Measurements from ENCODE around the gene LAD1. TPM values are rescaled to one million over a fixed set of nuclear protein-coding genes. Genes with fewer than 3 reads are reported as not detected.
A peak's percentile ranks its signal among the peaks of the same experiment; 100 is the strongest.

LAD1 gene
- total RNA-seq, 1 donor from 2014 or later = 1.2 TPM

GRCh38 chr1:201436969-201437368 lies 37.8 kb upstream of the LAD1 start:
- Histone ChIP-seq H3K4me2 (ENCODE audit: low read length) (no peak overlapping the region), H3K4me3 (ENCODE audit: insufficient read depth, low read depth, low read length) (no peak overlapping the region), H3K27me3 (ENCODE audit: insufficient read depth, low read length) (no peaks in the 10 kb centered on the region), H3K27ac (ENCODE audit: low read depth, low read length) (no peak overlapping the region), H3K79me2 (ENCODE audit: insufficient read depth, low read length) (no peaks in the 10 kb centered on the region), H3K4me1 (ENCODE audit: insufficient read depth, low read length) (peaks cover 4% of the 10 kb centered on the region), H3K9me3 (ENCODE audit: insufficient read depth, low read depth, low read length) (no peaks in the 10 kb centered on the region), H4K20me1 (ENCODE audit: insufficient read depth, low read length) (no peaks in the 10 kb centered on the region), H3K36me3 (ENCODE audit: insufficient read depth, low read length) (no peaks in the 10 kb centered on the region), H2AFZ (ENCODE audit: low read depth, low read length) (no peak overlapping the region), H3K9ac (ENCODE audit: low read length) (no peak overlapping the region)
- no peak overlapping the region for H3K4me3 Mint-ChIP-seq (ENCODE audit: unreplicated experiment)
- no peak for TF ChIP-seq EZH2 (IDR thresholded peaks at IDR 0.05; ENCODE audit: insufficient read depth, low read length)
- TF ChIP-seq, protein P1, sequence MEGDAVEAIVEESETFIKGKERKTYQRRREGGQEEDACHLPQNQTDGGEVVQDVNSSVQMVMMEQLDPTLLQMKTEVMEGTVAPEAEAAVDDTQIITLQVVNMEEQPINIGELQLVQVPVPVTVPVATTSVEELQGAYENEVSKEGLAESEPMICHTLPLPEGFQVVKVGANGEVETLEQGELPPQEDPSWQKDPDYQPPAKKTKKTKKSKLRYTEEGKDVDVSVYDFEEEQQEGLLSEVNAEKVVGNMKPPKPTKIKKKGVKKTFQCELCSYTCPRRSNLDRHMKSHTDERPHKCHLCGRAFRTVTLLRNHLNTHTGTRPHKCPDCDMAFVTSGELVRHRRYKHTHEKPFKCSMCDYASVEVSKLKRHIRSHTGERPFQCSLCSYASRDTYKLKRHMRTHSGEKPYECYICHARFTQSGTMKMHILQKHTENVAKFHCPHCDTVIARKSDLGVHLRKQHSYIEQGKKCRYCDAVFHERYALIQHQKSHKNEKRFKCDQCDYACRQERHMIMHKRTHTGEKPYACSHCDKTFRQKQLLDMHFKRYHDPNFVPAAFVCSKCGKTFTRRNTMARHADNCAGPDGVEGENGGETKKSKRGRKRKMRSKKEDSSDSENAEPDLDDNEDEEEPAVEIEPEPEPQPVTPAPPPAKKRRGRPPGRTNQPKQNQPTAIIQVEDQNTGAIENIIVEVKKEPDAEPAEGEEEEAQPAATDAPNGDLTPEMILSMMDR (IDR thresholded peaks at IDR 0.05; ENCODE audit: insufficient read depth, low read depth, low read length) = no peak
- FAIRE-seq = no peak
- no peaks in the 10 kb centered on the region for H3K36me3 Mint-ChIP-seq (ENCODE audit: low read depth, unreplicated experiment)
- H3K9me3 Mint-ChIP-seq (ENCODE audit: unreplicated experiment) = no peaks in the 10 kb centered on the region
- no peak overlapping the region for H3K27ac Mint-ChIP-seq (ENCODE audit: unreplicated experiment)
- H3K4me1 Mint-ChIP-seq (ENCODE audit: low read depth, unreplicated experiment) = peaks cover 10% of the 10 kb centered on the region
- no peak for DNase-seq (ENCODE audit: low read depth)
- H3K27me3 Mint-ChIP-seq (ENCODE audit: low read depth, unreplicated experiment) = no peaks in the 10 kb centered on the region

DNA sequence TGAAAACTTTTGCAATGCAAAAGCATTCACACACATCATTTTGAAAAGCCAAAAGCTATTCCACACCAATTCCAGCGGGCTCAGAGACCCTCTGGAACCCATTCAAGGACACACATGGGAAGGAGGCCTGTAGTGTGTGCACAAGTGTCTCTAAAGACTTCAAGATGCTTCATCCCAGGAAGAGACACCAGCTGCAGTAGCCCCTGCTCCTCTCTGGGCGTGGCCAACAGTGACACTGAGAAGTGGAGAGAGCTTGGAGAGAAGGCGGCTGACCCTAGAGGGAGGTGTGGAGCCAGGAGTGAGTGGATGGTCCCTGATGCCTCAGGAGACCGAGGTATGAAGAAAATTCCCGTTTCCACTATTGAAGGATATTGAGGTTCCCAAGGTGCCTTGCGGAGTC lies 37.3 kb upstream of the LAD1 start:
- H3K4me3 Mint-ChIP-seq (ENCODE audit: unreplicated experiment) = no peak overlapping the region
- Histone ChIP-seq H3K9ac (ENCODE audit: low read length) (no peak overlapping the region), H3K4me3 (ENCODE audit: insufficient read depth, low read depth, low read length) (no peak overlapping the region), H3K4me1 (ENCODE audit: insufficient read depth, low read length) (peaks cover 4% of the 10 kb centered on the region), H3K4me2 (ENCODE audit: low read length) (peak overlapping the region; percentile 79), H3K79me2 (ENCODE audit: insufficient read depth, low read length) (no peaks in the 10 kb centered on the region), H4K20me1 (ENCODE audit: insufficient read depth, low read length) (no peaks in the 10 kb centered on the region), H3K9me3 (ENCODE audit: insufficient read depth, low read depth, low read length) (no peaks in the 10 kb centered on the region), H3K27me3 (ENCODE audit: insufficient read depth, low read length) (no peaks in the 10 kb centered on the region), H3K27ac (ENCODE audit: low read depth, low read length) (no peak overlapping the region), H3K36me3 (ENCODE audit: insufficient read depth, low read length) (no peaks in the 10 kb centered on the region), H2AFZ (ENCODE audit: low read depth, low read length) (no peak overlapping the region)
- H3K9me3 Mint-ChIP-seq (ENCODE audit: unreplicated experiment) = no peaks in the 10 kb centered on the region
- TF ChIP-seq, protein P1 (IDR thresholded peaks at IDR 0.05; ENCODE audit: insufficient read depth, low read depth, low read length) = no peak
- no peak for TF ChIP-seq EZH2 (IDR thresholded peaks at IDR 0.05; ENCODE audit: insufficient read depth, low read length)
- H3K36me3 Mint-ChIP-seq (ENCODE audit: low read depth, unreplicated experiment) = no peaks in the 10 kb centered on the region
- peaks cover 10% of the 10 kb centered on the region for H3K4me1 Mint-ChIP-seq (ENCODE audit: low read depth, unreplicated experiment)
- H3K27me3 Mint-ChIP-seq (ENCODE audit: low read depth, unreplicated experiment) = no peaks in the 10 kb centered on the region
- DNase-seq (ENCODE audit: low read depth) (no peak), FAIRE-seq (no peak)
- peak overlapping the region; percentile 4 for H3K27ac Mint-ChIP-seq (ENCODE audit: unreplicated experiment)

GRCh38 chr1:201434266-201434665 lies 35.1 kb upstream of the LAD1 start:
- no peak for DNase-seq (ENCODE audit: low read depth)
- H3K27ac Mint-ChIP-seq (ENCODE audit: unreplicated experiment) = no peak overlapping the region
- no peak overlapping the region for H3K4me3 Mint-ChIP-seq (ENCODE audit: unreplicated experiment)
- H3K27me3 Mint-ChIP-seq (ENCODE audit: low read depth, unreplicated experiment) = peaks cover 7% of the 10 kb centered on the region
- H3K4me2 ChIP-seq (ENCODE audit: low read length) = no peak overlapping the region
- H3K36me3 Mint-ChIP-seq (ENCODE audit: low read depth, unreplicated experiment) = no peaks in the 10 kb centered on the region
- H3K4me3 ChIP-seq (ENCODE audit: insufficient read depth, low read depth, low read length) = no peak overlapping the region
- H3K9me3 ChIP-seq (ENCODE audit: insufficient read depth, low read depth, low read length) = no peaks in the 10 kb centered on the region
- H3K9ac ChIP-seq (ENCODE audit: low read length) = no peak overlapping the region
- TF ChIP-seq, protein P1 (IDR thresholded peaks at IDR 0.05; ENCODE audit: insufficient read depth, low read depth, low read length) = no peak
- no peak for TF ChIP-seq EZH2 (IDR thresholded peaks at IDR 0.05; ENCODE audit: insufficient read depth, low read length)
- H3K9me3 Mint-ChIP-seq (ENCODE audit: unreplicated experiment) = no peaks in the 10 kb centered on the region
- no peaks in the 10 kb centered on the region for H4K20me1 ChIP-seq (ENCODE audit: insufficient read depth, low read length)
- peaks cover 15% of the 10 kb centered on the region for H3K4me1 Mint-ChIP-seq (ENCODE audit: low read depth, unreplicated experiment)
- no peaks in the 10 kb centered on the region for H3K36me3 ChIP-seq (ENCODE audit: insufficient read depth, low read length)
- H3K27me3 ChIP-seq (ENCODE audit: insufficient read depth, low read length) = no peaks in the 10 kb centered on the region
- no peak overlapping the region for H2AFZ ChIP-seq (ENCODE audit: low read depth, low read length)
- FAIRE-seq = no peak
- no peaks in the 10 kb centered on the region for H3K79me2 ChIP-seq (ENCODE audit: insufficient read depth, low read length)
- no peak overlapping the region for H3K27ac ChIP-seq (ENCODE audit: low read depth, low read length)
- H3K4me1 ChIP-seq (ENCODE audit: insufficient read depth, low read length) = peaks cover 4% of the 10 kb centered on the region

Data from astrocyte (in vitro differentiated cells and primary cell).